HG02981 (cell line): Measurements from ENCODE around the gene GDPD1.
"Not testable (repeated sequence)": the region's sequence is repeated elsewhere in the genome, so short reads cannot be mapped to it uniquely, and the experiment has no call there.

Source experiments
- ATAC-seq: cut with Tn5 transposase; IDR thresholded peaks from one replicate; pipeline ENCODE4 v1.9.1; 2021; ENCODE audit warnings: mild to moderate bottlenecking, moderate library complexity; ENCODE audit not compliant: unreplicated experiment

GDPD1 gene

GRCh38 chr17:59238906-59239305 lies 18.6 kb downstream of the GDPD1 start:
- no peak for ATAC-seq

DNA sequence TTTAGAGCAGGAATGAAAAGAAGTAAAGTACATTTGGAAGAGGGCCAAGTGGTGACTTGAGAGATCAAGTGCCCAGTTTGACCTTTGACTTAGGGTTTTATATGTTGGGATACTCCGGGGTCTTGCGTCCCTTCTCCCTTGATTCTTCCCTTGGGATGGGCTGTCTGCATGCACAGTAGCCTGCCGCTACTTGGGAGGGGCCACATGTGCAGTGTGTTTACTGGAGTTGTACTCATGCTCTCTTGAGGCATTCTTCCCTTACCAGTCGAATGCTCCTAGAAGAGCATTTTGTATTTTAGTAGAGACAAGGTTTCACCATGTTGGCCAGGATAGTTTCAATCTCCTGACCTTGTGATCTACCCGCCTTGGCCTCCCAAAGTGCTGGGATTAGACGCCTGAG lies 23.8 kb downstream of the GDPD1 start:
- ATAC-seq: no peak

DNA sequence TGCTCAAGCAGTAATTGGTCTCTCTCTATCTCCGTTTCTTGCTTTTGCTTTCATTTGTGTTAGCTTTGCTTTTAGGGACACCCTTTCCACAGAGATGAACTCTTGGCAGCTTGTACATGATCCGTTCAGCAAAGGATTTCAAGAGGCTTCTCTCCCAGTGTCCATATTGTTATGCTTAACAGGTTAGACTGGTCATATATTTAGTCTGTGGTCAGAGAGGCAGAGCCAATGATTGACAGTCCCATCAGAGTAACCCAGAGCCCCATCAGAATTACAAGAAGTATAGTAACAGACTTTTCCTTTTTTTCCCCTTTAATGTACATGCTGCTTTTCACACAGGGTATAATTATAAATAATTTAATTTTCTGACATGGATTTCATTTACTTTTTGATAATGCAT lies 34.4 kb downstream of the GDPD1 start:
- no peak for ATAC-seq

- ATAC-seq: no peak
These were observed 36.8 kb downstream of the GDPD1 start for GRCh38 chr17:59257101-59257500.

- ATAC-seq: no peak
These were observed 40.4 kb downstream of the GDPD1 start for GRCh38 chr17:59260722-59261121.

GRCh38 chr17:59266745-59267144 lies 46.4 kb downstream of the GDPD1 start:
- ATAC-seq: no peak

- no peak for ATAC-seq
These were observed 47.5 kb downstream of the GDPD1 start for GRCh38 chr17:59267776-59268175.

- no peak for ATAC-seq
These were observed 55.3 kb downstream of the GDPD1 start for GRCh38 chr17:59275618-59276017.

DNA sequence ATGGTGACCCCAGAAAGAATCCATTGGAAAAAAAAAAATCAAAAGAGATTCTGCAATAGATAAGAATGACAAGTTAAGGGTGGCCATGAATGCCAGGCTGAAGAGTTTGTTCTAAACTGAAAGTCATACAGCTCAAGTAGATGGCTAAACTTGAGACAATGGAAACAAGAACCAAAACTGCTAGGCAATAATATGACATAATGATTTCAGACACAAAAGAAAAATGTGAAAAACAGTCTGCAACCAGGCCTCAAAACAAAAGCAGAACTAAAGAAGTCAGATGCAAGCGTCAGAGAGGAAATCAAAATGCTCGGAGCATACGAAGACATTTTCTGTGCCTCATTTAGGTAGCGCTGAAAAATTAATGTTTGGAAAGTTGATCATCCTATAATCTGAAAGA lies 56.7 kb downstream of the GDPD1 start:
- ATAC-seq: peak; percentile 73

DNA sequence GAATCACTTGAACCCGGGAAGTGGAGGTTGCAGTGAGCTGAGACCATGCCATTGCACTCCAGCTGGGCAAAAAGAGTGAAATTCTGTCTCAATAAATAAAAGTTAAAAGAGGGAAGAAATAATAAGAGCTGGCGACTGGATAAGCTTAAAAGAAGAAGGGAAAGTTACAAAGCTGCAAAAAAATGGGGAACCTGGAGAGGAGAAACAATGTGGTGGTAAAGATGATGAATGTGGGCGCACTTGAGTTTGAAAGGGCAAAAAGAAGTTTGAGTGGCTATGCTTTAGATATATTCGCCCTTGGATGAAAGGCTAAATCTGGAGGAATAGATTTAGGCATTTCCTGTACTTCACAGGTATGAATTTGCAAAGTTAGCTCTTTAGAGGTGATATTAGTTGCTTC lies 58.1 kb downstream of the GDPD1 start:
- ATAC-seq: no peak

DNA sequence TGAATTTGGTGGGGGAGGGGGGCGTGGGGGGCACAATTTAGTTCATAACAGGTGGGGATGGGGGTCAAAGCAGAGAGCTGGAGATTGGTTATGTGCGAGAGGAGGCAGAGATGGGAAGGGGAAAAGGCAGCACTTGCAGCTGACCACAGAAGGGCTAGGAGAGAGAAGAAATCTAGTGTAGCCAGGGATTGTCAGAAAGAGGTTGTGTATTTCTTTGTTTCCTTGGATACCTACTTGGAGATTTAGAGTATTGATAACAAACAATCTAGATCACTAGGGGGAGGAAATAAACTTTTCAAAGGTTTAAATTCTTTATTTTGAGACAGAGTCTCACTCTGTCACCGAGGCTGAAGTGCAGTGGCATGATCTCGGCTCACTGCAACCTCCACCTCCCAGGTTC lies 64.0 kb downstream of the GDPD1 start:
- no peak for ATAC-seq

- ATAC-seq: no peak
These were observed 67.1 kb downstream of the GDPD1 start for GRCh38 chr17:59287452-59287851.

- no peak for ATAC-seq
These were observed 67.6 kb downstream of the GDPD1 start for GRCh38 chr17:59287891-59288290.

DNA sequence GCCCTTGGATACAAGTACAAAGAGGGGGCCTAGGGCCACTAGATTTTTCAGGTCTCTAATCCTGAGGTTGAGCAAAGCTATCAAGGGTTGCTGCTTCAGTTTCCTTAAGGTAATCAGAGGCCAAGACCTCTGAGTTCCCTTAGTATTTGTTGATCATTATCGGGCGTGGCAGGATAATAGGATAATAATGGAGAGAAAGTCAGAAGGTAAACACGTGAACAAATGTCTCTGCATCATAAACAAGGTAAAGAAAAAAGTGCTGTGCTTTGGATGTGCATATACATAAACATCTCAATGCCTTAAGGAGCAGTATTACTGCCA lies 69.6 kb downstream of the GDPD1 start:
- no peak for ATAC-seq

GRCh38 chr17:59290302-59290998 lies 70.1 kb downstream of the GDPD1 start:
- not testable (repeated sequence) for ATAC-seq

DNA sequence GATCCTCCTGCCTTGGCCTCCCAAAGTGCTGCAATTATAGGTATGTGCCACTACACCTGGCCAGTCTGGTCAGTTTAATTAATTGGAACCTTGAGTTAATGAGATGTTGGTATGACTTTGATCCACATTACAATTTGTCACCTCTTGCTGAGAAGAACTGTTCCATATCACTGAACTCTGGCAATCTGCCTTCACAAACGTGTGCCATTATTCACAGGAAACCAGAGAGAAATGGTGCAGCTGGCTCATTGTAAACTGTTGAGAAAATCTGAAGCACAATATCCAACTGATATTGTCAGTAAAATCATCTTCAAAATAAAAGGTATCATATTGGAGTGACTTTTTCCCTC lies 71.8 kb downstream of the GDPD1 start:
- no peak for ATAC-seq

DNA sequence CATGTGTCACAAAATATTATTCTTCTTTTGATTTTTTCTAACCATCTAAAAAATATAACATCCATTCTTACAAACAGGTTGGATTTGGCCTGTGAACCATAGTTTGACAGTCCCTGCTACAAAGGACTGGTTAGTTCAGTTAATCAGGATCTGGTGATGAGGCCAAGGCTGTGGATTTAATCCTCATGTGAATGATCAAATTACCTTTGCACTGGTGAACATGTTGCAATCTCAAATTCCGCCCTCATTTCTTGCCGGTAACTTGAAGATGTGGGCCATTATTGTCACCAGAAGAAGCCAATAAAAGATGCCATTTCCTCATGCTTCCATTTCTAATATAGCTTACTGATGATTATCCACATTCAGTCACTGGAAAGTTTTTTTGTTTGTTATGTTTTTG lies 75.9 kb downstream of the GDPD1 start:
- ATAC-seq: no peak

- ATAC-seq: no peak
These were observed 78.2 kb downstream of the GDPD1 start for GRCh38 chr17:59298521-59298920.

DNA sequence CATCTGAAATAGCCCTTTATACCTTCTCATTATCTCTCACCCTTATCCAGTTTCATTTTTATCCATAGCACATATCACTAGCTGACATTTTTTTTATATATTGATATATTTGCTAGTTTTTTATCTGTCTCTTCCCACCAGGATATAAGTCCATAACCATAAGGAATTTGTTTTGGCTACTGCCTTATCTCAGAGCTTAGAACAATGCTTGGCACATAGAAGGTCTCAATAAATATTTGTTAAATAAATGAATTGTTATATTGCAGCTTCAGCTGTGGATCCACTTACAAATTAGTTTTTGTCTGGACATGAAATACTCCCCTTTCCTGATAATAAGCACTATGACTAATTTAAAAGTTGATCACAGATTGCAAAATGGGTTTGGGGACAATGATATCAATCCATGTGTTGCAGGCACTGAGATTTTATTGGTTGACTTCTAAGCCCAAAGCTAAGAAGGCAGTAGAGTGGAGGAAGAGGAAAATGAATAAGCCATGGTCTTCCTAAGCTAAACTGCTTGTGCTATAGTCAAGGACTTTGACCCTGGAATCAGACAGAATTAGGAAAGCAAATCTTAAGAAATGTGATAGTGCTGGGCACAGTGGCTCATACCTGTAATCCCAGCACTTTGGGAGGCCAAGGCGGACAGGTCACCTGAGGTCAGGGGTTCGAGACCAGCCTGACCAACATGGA lies 79.2 kb downstream of the GDPD1 start:
- ATAC-seq: no peak

DNA sequence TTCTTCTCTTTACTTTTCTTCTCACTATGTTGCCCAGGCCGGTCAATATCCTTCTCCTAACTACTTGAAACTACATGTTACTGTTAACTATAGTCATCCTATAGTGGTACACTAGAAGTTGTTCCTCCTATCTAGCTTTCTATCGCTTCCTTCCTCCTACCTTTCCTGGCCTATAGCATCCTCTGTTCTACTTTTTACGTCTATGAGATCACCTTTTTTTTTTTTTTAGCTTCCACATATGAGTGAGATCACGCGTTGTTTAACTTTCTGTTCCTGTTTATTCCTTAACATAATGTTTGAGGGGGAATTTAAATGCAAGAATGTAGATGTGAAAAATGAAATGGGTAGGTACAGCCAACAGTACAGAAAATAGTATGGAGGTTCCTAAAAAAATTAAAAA lies 80.6 kb downstream of the GDPD1 start:
- ATAC-seq: no peak

- ATAC-seq: no peak
These were observed 84.5 kb downstream of the GDPD1 start for GRCh38 chr17:59304811-59305210.

DNA sequence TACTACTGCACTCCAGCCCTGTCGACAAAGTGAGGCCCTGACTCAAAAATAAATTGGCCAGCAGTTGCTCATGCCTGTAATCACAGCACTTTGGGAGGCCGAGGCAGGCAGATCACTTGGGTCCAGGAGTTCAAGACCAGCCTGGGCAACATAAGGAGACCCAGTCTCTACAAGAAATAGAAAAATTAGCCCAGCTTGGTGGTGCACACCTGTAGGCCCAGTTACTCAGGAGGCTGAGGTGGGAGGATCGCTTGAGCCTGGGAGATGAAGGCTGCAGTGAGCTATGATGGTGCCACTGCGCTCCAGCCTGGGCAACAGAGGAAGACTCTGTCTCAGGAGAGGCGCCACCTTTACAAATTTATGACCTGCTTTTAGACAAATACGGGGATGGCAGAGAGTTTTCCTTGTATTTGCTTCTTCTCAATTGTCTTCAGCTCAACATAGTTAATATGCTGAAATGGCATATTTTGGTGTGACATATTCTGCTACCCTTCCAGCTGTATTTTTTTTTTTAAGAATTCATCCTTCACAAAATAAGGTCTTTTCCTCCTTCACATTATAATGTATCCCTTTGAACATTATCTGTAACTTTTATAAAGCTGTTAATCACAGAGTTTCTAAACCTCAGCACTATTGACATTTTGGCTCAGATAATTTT lies 90.1 kb downstream of the GDPD1 start:
- ATAC-seq: no peak
